IMR-90 (cell line): ENCODE measurements around the gene DARS1. TPM values are rescaled to one million over a fixed set of nuclear protein-coding genes. Genes with fewer than 3 reads are reported as not detected.

Experiments used
- ATAC-seq: fragments of 200-7000 bp; cut with Tn5 transposase; 2 replicates; pipeline ENCODE4 v1.9.1; 2020; ENCODE audit warnings: low read depth, mild to moderate bottlenecking, moderate library complexity
- BruUV-seq: library from RNA; stranded (reverse); fragments of 400-500 nt; replicated peaks from 2 replicates; lab custom pipeline; 2021; lab: Mats Ljungman, UMichigan
- CTCF ChIA-PET: fragments of 300-600 bp; formaldehyde crosslinking; extraction: SDS; loops from one replicate; lab custom pipeline; 2021; ENCODE audit warnings: antibody characterized with exemption; lab: Yijun Ruan, JAX
- POLR2A ChIA-PET: fragments of 300-600 bp; sonication (Branson Sonifier 250); formaldehyde crosslinking; loops from one replicate; lab custom pipeline; 2022; ENCODE audit warnings: antibody characterized with exemption; ENCODE audit not compliant: unreplicated experiment; lab: Charles Lee
- DNase-seq: peaks from one replicate; pipeline ENCODE4 v3.0.0; 2013
- H2AFZ ChIP-seq: replicated peaks from 2 replicates; pipeline ENCODE3; 2013; ENCODE audit warnings: low read length, mild to moderate bottlenecking; ENCODE audit not compliant: poor library complexity
- H2AK5ac ChIP-seq: 2 replicates; pipeline ENCODE4 v1.6.1; 2013; ENCODE audit warnings: low read depth, low read length, inconsistent platforms
- H2AK9ac ChIP-seq: replicated peaks from 2 replicates; pipeline ENCODE3; 2013; ENCODE audit warnings: mild to moderate bottlenecking, low read depth, low read length, moderate library complexity; ENCODE audit not compliant: poor library complexity
- H2BK120ac ChIP-seq: 2 replicates; pipeline ENCODE4 v1.6.1; 2013; ENCODE audit warnings: low read depth, low read length, inconsistent platforms
- H2BK15ac ChIP-seq: 3 replicates; pipeline ENCODE4 v1.6.1; 2013; ENCODE audit warnings: low read depth, low read length, inconsistent platforms
- H2BK20ac ChIP-seq: 2 replicates; pipeline ENCODE4 v1.6.1; 2013; ENCODE audit warnings: low read depth, mild to moderate bottlenecking, inconsistent platforms, low read length, moderate library complexity
- H2BK5ac ChIP-seq: 2 replicates; pipeline ENCODE4 v1.6.1; 2013; ENCODE audit warnings: mild to moderate bottlenecking, low read depth, low read length, inconsistent platforms; ENCODE audit not compliant: poor library complexity, severe bottlenecking
- H3K14ac ChIP-seq: replicated peaks from 2 replicates; pipeline ENCODE4 v1.6.1; 2013; ENCODE audit warnings: low read depth, low read length, inconsistent platforms
- H3K18ac ChIP-seq: 2 replicates; pipeline ENCODE4 v1.6.1; 2013; ENCODE audit warnings: low read depth, low read length, control low read depth
- H3K23ac ChIP-seq: 2 replicates; pipeline ENCODE4 v1.6.1; 2013; ENCODE audit warnings: low read depth, low read length, inconsistent platforms
- H3K27ac ChIP-seq: 2 replicates; pipeline ENCODE4 v1.5.1; 2013; ENCODE audit warnings: mild to moderate bottlenecking, control low read depth, low read length; ENCODE audit not compliant: insufficient read depth
- H3K27me3 ChIP-seq: 2 replicates; pipeline ENCODE4 v1.6.1; 2013; ENCODE audit warnings: low read length; ENCODE audit not compliant: control insufficient read depth, insufficient read depth
- H3K36me3 ChIP-seq: 2 replicates; pipeline ENCODE4 v1.6.1; 2013; ENCODE audit warnings: low read length, mixed read lengths; ENCODE audit not compliant: control insufficient read depth, insufficient read depth
- H3K4ac ChIP-seq: 2 replicates; pipeline ENCODE4 v1.6.1; 2013; ENCODE audit warnings: low read depth, low read length, inconsistent platforms
- H3K4me1 ChIP-seq: 2 replicates; pipeline ENCODE4 v1.6.1; 2013; ENCODE audit warnings: low read length, mixed read lengths; ENCODE audit not compliant: control insufficient read depth, insufficient read depth
- H3K4me2 ChIP-seq: 2 replicates; pipeline ENCODE4 v1.6.1; 2013; ENCODE audit warnings: low read depth, mild to moderate bottlenecking, control low read depth, low read length, moderate library complexity
- H3K4me3 ChIP-seq: 2 replicates; pipeline ENCODE4 v1.5.1; 2013; ENCODE audit warnings: low read depth, mild to moderate bottlenecking, control low read depth, low read length, moderate library complexity; ENCODE audit not compliant: insufficient read depth
- H3K56ac ChIP-seq: 2 replicates; pipeline ENCODE4 v1.6.1; 2013; ENCODE audit warnings: low read length, inconsistent platforms; ENCODE audit not compliant: insufficient read depth; ENCODE audit errors: extremely low read depth
- H3K79me1 ChIP-seq, 2 experiments: 2 replicates each; pipeline ENCODE4 v1.6.1; 2013; ENCODE audit warnings: low read length in 2 of 2, inconsistent platforms in 1 of 2, low read depth in 1 of 2
- H3K9ac ChIP-seq: 2 replicates; pipeline ENCODE4 v1.6.1; 2013; ENCODE audit warnings: low read depth, low read length, control low read depth
- H3K9me1 ChIP-seq: 2 replicates; pipeline ENCODE4 v1.6.1; 2013; ENCODE audit warnings: low read length, inconsistent platforms; ENCODE audit not compliant: insufficient read depth
- H3K9me3 ChIP-seq: 2 replicates; pipeline ENCODE4 v1.6.1; 2013; ENCODE audit warnings: low read length; ENCODE audit not compliant: control insufficient read depth, insufficient read depth
- H4K20me1 ChIP-seq: 2 replicates; pipeline ENCODE4 v1.6.1; 2013; ENCODE audit warnings: low read length, inconsistent platforms; ENCODE audit not compliant: insufficient read depth
- H4K5ac ChIP-seq: 2 replicates; pipeline ENCODE4 v1.6.1; 2013; ENCODE audit warnings: mild to moderate bottlenecking, low read depth, low read length, control low read depth
- H4K8ac ChIP-seq, 2 experiments: 2 replicates each; pipeline ENCODE4 v1.6.1; 2013; ENCODE audit warnings: low read depth in 2 of 2, low read length in 2 of 2, control low read depth in 1 of 2, inconsistent platforms in 1 of 2
- H4K91ac ChIP-seq: 2 replicates; pipeline ENCODE4 v1.6.1; 2013; ENCODE audit warnings: low read depth, low read length, inconsistent platforms; ENCODE audit not compliant: insufficient read depth
- BHLHE40 ChIP-seq: fragments of 150-350 bp; IDR thresholded peaks from 2 replicates; pipeline ENCODE4 v1.6.1; 2016; ENCODE audit warnings: mild to moderate bottlenecking, low read depth, low read length
- CEBPB ChIP-seq: IDR thresholded peaks from 2 replicates; pipeline ENCODE4 v1.6.1; 2012; ENCODE audit warnings: low read depth, low read length, improper control_type of control experiment
- CHD1 ChIP-seq: IDR thresholded peaks from 2 replicates; pipeline ENCODE4 v1.6.1; 2012; ENCODE audit warnings: low read depth, low read length, improper control_type of control experiment
- CTCF ChIP-seq: conservative IDR thresholded peaks from 2 replicates; pipeline ENCODE4 v1.5.1; 2012; ENCODE audit warnings: mild to moderate bottlenecking, low read depth, low read length, improper control_type of control experiment
- ELK1 ChIP-seq: fragments of 150-350 bp; IDR thresholded peaks from 2 replicates; pipeline ENCODE4 v1.6.1; 2016; ENCODE audit warnings: low read depth, mild to moderate bottlenecking, low read length, moderate library complexity, borderline replicate concordance
- FOS ChIP-seq: fragments of 150-350 bp; IDR thresholded peaks from 2 replicates; pipeline ENCODE4 v1.6.1; 2016; ENCODE audit warnings: low read depth, low read length
- MAFK ChIP-seq: IDR thresholded peaks from 2 replicates; pipeline ENCODE4 v1.6.1; 2012; ENCODE audit warnings: low read depth, low read length, improper control_type of control experiment
- MAZ ChIP-seq: IDR thresholded peaks from 2 replicates; pipeline ENCODE4 v1.6.1; 2012; ENCODE audit warnings: low read depth, mild to moderate bottlenecking, low read length, improper control_type of control experiment, moderate library complexity, borderline replicate concordance
- MXI1 ChIP-seq: IDR thresholded peaks from 2 replicates; pipeline ENCODE4 v1.6.1; 2012; ENCODE audit warnings: low read depth, mild to moderate bottlenecking, low read length, moderate library complexity, borderline replicate concordance
- NFE2L2 ChIP-seq: fragments of 150-350 bp; IDR thresholded peaks from 2 replicates; pipeline ENCODE4 v1.6.1; 2016; ENCODE audit warnings: low read depth, mild to moderate bottlenecking, low read length
- POLR2A ChIP-seq: IDR thresholded peaks from 2 replicates; pipeline ENCODE4 v1.6.1; 2012; ENCODE audit warnings: mild to moderate bottlenecking, low read depth, low read length
- RCOR1 ChIP-seq: IDR thresholded peaks from 2 replicates; pipeline ENCODE4 v1.6.1; 2012; ENCODE audit warnings: mild to moderate bottlenecking, low read length, improper control_type of control experiment; ENCODE audit not compliant: insufficient replicate concordance
- RFX5 ChIP-seq: IDR thresholded peaks from 2 replicates; pipeline ENCODE4 v1.8.0; 2012; ENCODE audit warnings: low read depth, mild to moderate bottlenecking, low read length, moderate library complexity
- SMC3 ChIP-seq: fragments of 150-350 bp; IDR thresholded peaks from 2 replicates; pipeline ENCODE4 v1.6.1; 2016; ENCODE audit warnings: low read depth, mild to moderate bottlenecking, antibody characterized with exemption, low read length, moderate library complexity
- USF2 ChIP-seq: fragments of 150-350 bp; IDR thresholded peaks from 2 replicates; pipeline ENCODE4 v1.6.1; 2017; ENCODE audit warnings: mild to moderate bottlenecking, antibody characterized with exemption, low read length, low read depth
- WGBS, 2 experiments: methylation state at CpG; one replicate each; pipeline versions ENCODE4 v1.1.5 to v1.1.7; 2013; ENCODE audit warnings: missing lambda C conversion rate in 2 of 2; ENCODE audit not compliant: insufficient read length in 1 of 2; ENCODE audit errors: extremely low coverage in 2 of 2; 5-methylcytosine and 5-hydroxymethylcytosine counted together
- dilution Hi-C: fragments of 300-500 bp; cut with HindIII; formaldehyde crosslinking; loops from one replicate; pipeline ENCODE4 v1.14.3; 2018; ENCODE audit warnings: low sequenced_read_pairs; ENCODE audit not compliant: unreplicated experiment
- in situ Hi-C: fragments of 300-500 bp; cut with MboI; formaldehyde crosslinking; loops from 3 replicates; pipeline ENCODE4 v1.14.3; 2019; ENCODE audit warnings: low sequenced_read_pairs, inconsistent platforms, mixed read lengths
- intact Hi-C: fragments of 100-400 bp; cut with micrococcal nuclease; formaldehyde crosslinking; loops from 2 replicates; pipeline ENCODE4 v1.10.0; 2022
- polyA plus RNA-seq, 3 experiments: library from polyadenylated mRNA; depleted of rRNA; stranded (reverse); fragments of >200 nt; gene quantifications; 2 replicates each; pipeline ENCODE4 v1.2.3, GENCODE V29; 2012; ENCODE audit warnings: low replicate concordance in 1 of 3
- total RNA-seq: library from RNA; depleted of rRNA; stranded (reverse); fragments of >200 nt; gene quantifications from 2 replicates; pipeline ENCODE4 v1.2.3, GENCODE V29; 2012

The DARS1 gene
- total and polyA plus RNA-seq, 2 of the 4 experiments (the other 2 are of a cell fraction) = 56.5 to 66.5 TPM

- BruUV-seq = no TSS peak
- H4K91ac ChIP-seq = no peak overlapping the region
- no peak overlapping the region for H3K4me3 ChIP-seq
- POLR2A ChIA-PET = interaction anchor here (0.6 kb wide), 1 partner anchor 39 kb away, joined by 3 read pairs; no protein-coding TSS in a partner anchor
- H3K4me2 ChIP-seq = no peak overlapping the region
- no peak overlapping the region for H3K4ac ChIP-seq
- DNase-seq (peak; percentile 47), ATAC-seq (peak; percentile 51; the same call in 1 of the 2 replicates)
- no peak overlapping the region for H3K27ac ChIP-seq
- H3K27me3 ChIP-seq = no peaks in the 10 kb centered on the region
- dilution Hi-C loops = no loop called here
- no peak overlapping the region for H2BK5ac ChIP-seq
- in situ Hi-C loops = loop anchor here (25.0 kb wide), 1 partner anchor 1923 kb away; no protein-coding TSS in a partner anchor
- H2AK9ac ChIP-seq = no peak overlapping the region
- no peaks in the 10 kb centered on the region for H3K9me1 ChIP-seq
- no peak overlapping the region for H4K8ac ChIP-seq
- intact Hi-C loops = loop anchor here (1.0 to 2.0 kb wide), 2 partner anchors 470 to 509 kb away; no protein-coding TSS in a partner anchor
- H2BK120ac ChIP-seq = no peak overlapping the region
- no peak overlapping the region for H3K23ac ChIP-seq
- no peak overlapping the region for H3K9ac ChIP-seq
- H2BK15ac ChIP-seq = no peak overlapping the region
- peaks cover 2% of the 10 kb centered on the region; the same call in 1 of the 2 replicates for H3K36me3 ChIP-seq
- no peak overlapping the region for H3K56ac ChIP-seq
- no peak overlapping the region for H4K5ac ChIP-seq
- no peaks in the 10 kb centered on the region for H3K79me1 ChIP-seq
- H4K20me1 ChIP-seq = peaks cover 3% of the 10 kb centered on the region; the same call in 1 of the 2 replicates
- H2AFZ ChIP-seq = no peak overlapping the region
- H3K14ac ChIP-seq = no peak overlapping the region
- H2AK5ac ChIP-seq = no peak overlapping the region
- CTCF ChIA-PET = interaction anchor here (0.5 to 1.9 kb wide), 15 partner anchors 9 to 883 kb away, joined by 3 to 10 read pairs (median 4); no protein-coding TSS in a partner anchor
- no peaks in the 10 kb centered on the region for H3K4me1 ChIP-seq
- no peak overlapping the region for H3K18ac ChIP-seq
- no peaks in the 10 kb centered on the region for H3K9me3 ChIP-seq
- no peak overlapping the region for H2BK20ac ChIP-seq
- WGBS, 2 experiments = no CpG with 5 or more reads among the region's 5 CpGs
- no peak for TF ChIP-seq MAZ
- TF ChIP-seq BHLHE40 = no peak
- peak; percentile 52; the same call in 1 of the 2 replicates for TF ChIP-seq SMC3
- no peak for TF ChIP-seq NFE2L2
- peak; percentile 79 for TF ChIP-seq CTCF
- TF ChIP-seq POLR2A = no peak
- TF ChIP-seq RCOR1 = no peak
- TF ChIP-seq ELK1 = no peak
- peak; percentile 26; the same call in 1 of the 2 replicates for TF ChIP-seq MAFK
- no peak for TF ChIP-seq USF2
- no peak for TF ChIP-seq CEBPB
- TF ChIP-seq FOS = no peak
- TF ChIP-seq MXI1 = no peak
- no peak for TF ChIP-seq CHD1
- TF ChIP-seq RFX5 = no peak
Observed at GRCh38 chr2:135913727-135914365, 71.6 kb downstream of the DARS1 start.
